ENCODE results near the gene TSPAN3.

DNA sequence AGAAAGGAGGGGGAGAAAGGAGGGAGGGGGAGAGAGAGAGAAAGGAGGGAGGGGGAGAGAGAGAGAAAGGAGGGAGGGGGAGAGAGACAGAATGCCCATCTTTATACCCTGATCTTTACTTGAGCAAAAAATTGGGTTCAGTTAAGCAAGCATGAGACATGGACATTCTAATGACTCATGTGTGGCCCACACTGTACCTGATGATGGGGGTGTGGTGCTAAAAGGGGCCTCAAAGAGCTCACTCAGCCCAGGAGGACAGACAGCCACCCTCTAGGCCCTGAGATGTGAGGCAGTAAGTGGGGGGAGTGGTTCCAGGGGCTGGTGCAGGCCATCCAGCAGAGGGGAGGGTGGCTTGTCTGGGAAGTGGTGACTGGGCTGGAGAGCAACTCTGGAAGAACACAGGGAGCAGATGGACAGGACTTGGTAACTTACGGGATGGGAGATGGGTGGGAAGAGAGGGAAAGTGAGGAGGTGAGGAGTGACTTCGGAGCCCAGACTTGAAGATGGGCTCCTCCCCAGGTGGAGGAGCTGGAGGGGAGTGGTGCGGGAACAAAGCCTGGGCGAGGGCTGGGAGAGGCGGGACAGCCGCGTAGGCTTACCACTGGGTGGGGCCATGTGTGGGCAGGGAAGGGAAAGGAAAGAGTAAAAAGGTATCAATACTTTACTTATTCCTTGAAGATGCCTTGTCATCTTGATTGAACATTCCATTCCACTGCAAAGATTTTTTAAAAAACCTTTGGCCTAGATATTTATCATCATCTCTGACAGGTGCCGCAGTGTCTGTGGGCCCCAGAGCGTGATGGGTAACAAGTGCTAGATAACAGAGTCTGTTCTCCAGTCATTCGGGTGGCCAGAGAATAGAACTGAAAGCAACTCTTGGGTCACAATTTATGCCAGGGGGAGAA lies 32.3 kb downstream of the TSPAN3 start:
- TF ChIP-seq, protein P1, sequence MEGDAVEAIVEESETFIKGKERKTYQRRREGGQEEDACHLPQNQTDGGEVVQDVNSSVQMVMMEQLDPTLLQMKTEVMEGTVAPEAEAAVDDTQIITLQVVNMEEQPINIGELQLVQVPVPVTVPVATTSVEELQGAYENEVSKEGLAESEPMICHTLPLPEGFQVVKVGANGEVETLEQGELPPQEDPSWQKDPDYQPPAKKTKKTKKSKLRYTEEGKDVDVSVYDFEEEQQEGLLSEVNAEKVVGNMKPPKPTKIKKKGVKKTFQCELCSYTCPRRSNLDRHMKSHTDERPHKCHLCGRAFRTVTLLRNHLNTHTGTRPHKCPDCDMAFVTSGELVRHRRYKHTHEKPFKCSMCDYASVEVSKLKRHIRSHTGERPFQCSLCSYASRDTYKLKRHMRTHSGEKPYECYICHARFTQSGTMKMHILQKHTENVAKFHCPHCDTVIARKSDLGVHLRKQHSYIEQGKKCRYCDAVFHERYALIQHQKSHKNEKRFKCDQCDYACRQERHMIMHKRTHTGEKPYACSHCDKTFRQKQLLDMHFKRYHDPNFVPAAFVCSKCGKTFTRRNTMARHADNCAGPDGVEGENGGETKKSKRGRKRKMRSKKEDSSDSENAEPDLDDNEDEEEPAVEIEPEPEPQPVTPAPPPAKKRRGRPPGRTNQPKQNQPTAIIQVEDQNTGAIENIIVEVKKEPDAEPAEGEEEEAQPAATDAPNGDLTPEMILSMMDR (IDR thresholded peaks at IDR 0.05; ENCODE audit: insufficient read depth, low read length, poor library complexity, severe bottlenecking), result no peak
- TF ChIP-seq EZH2phosphoT487 (conservative IDR thresholded peaks at IDR 0.05; ENCODE audit: low read length), result no peak
